Cardiac muscle cell (in vitro differentiated cells and primary cell): ENCODE data around the gene EIF4H. TPM values are rescaled to one million over a fixed set of nuclear protein-coding genes. Genes with fewer than 3 reads are reported as not detected.

Experiments used
- DNase-seq, 2 donors: peaks; one replicate each; pipeline versions ENCODE4 v3.0.0 to v3.0.0-alpha.2; 2010 to 2017; ENCODE audit warnings: low read depth in 1 of 2, low spot score in 1 of 2
- H3K27ac ChIP-seq: fragments of 200-600 bp; sonication (generic); 2 replicates; pipeline ENCODE4 v1.5.1; 2016
- H3K27me3 ChIP-seq: fragments of 200-600 bp; sonication (generic); 2 replicates; pipeline ENCODE4 v1.6.0; 2016; ENCODE audit warnings: control low read depth
- H3K36me3 ChIP-seq: fragments of 200-600 bp; sonication (generic); 2 replicates; pipeline ENCODE4 v1.5.1; 2016; ENCODE audit warnings: control low read depth
- H3K4me1 ChIP-seq: fragments of 200-600 bp; sonication (generic); 2 replicates; pipeline ENCODE4 v1.8.1; 2017; ENCODE audit warnings: low read depth, mild to moderate bottlenecking, mixed run types
- H3K4me3 ChIP-seq: fragments of 200-600 bp; sonication (generic); 2 replicates; pipeline ENCODE4 v1.5.1; 2016; ENCODE audit warnings: mild to moderate bottlenecking
- H3K9me3 ChIP-seq: fragments of 200-600 bp; sonication (generic); 2 replicates; pipeline ENCODE4 v1.5.1; 2017; ENCODE audit warnings: low read depth, mild to moderate bottlenecking, control low read depth
- polyA plus RNA-seq: library from polyadenylated mRNA; unstranded; fragments of >200 nt; fragmentation: Nextera tagmentation; extraction: Ambion mirVana; gene quantifications from 2 replicates; pipeline ENCODE4 v1.2.1, GENCODE V29; 2016
- total RNA-seq: library from RNA; depleted of rRNA; stranded (reverse); fragments of >200 nt; gene quantifications from 2 replicates; pipeline ENCODE4 v1.2.3, GENCODE V29; 2016
- TF ChIP-seq, protein P1 (sequence below): IDR thresholded peaks from 2 replicates; pipeline ENCODE4 v1.5.1; 2012; ENCODE audit warnings: low read depth, mild to moderate bottlenecking, low read length

The EIF4H gene
- total and polyA plus RNA-seq, 2 experiments from 2014 or later = 323 to 330 TPM

- Histone ChIP-seq H3K4me3 (no peak overlapping the region), H3K9me3 (no peaks in the 10 kb centered on the region), H3K27ac (no peak overlapping the region), H3K27me3 (no peaks in the 10 kb centered on the region), H3K4me1 (no peaks in the 10 kb centered on the region), H3K36me3 (peaks cover 17% of the 10 kb centered on the region)
- TF ChIP-seq, protein P1, sequence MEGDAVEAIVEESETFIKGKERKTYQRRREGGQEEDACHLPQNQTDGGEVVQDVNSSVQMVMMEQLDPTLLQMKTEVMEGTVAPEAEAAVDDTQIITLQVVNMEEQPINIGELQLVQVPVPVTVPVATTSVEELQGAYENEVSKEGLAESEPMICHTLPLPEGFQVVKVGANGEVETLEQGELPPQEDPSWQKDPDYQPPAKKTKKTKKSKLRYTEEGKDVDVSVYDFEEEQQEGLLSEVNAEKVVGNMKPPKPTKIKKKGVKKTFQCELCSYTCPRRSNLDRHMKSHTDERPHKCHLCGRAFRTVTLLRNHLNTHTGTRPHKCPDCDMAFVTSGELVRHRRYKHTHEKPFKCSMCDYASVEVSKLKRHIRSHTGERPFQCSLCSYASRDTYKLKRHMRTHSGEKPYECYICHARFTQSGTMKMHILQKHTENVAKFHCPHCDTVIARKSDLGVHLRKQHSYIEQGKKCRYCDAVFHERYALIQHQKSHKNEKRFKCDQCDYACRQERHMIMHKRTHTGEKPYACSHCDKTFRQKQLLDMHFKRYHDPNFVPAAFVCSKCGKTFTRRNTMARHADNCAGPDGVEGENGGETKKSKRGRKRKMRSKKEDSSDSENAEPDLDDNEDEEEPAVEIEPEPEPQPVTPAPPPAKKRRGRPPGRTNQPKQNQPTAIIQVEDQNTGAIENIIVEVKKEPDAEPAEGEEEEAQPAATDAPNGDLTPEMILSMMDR = no peak
- DNase-seq = no peak
These were observed 56.5 kb downstream of the EIF4H start for GRCh38 chr7:74230446-74231231.

- peaks cover 20% of the 10 kb centered on the region for H3K36me3 ChIP-seq
- H3K4me1 ChIP-seq = no peaks in the 10 kb centered on the region
- no peak overlapping the region for H3K27ac ChIP-seq
- H3K9me3 ChIP-seq = no peaks in the 10 kb centered on the region
- TF ChIP-seq, protein P1 = no peak
- H3K27me3 ChIP-seq = no peaks in the 10 kb centered on the region
- no peak for DNase-seq
- no peak overlapping the region for H3K4me3 ChIP-seq
These were observed 57.1 kb downstream of the EIF4H start for GRCh38 chr7:74231232-74231590.

GRCh38 chr7:74233655-74234285 is 59.6 kb downstream of the EIF4H start:
- DNase-seq = peak in 1 of 2 donors; percentile 50
- H3K4me3 ChIP-seq = no peak overlapping the region
- TF ChIP-seq, protein P1 = no peak
- H3K36me3 ChIP-seq = peaks cover 25% of the 10 kb centered on the region
- no peak overlapping the region for H3K27ac ChIP-seq
- no peaks in the 10 kb centered on the region for H3K4me1 ChIP-seq
- no peaks in the 10 kb centered on the region for H3K9me3 ChIP-seq
- no peaks in the 10 kb centered on the region for H3K27me3 ChIP-seq

- Histone ChIP-seq H3K27ac (no peak overlapping the region), H3K9me3 (no peaks in the 10 kb centered on the region), H3K36me3 (peaks cover 34% of the 10 kb centered on the region), H3K27me3 (no peaks in the 10 kb centered on the region), H3K4me3 (no peak overlapping the region), H3K4me1 (no peaks in the 10 kb centered on the region)
- TF ChIP-seq, protein P1 = no peak
- no peak for DNase-seq
These were observed 61.5 kb downstream of the EIF4H start for GRCh38 chr7:74235518-74236268.

DNA sequence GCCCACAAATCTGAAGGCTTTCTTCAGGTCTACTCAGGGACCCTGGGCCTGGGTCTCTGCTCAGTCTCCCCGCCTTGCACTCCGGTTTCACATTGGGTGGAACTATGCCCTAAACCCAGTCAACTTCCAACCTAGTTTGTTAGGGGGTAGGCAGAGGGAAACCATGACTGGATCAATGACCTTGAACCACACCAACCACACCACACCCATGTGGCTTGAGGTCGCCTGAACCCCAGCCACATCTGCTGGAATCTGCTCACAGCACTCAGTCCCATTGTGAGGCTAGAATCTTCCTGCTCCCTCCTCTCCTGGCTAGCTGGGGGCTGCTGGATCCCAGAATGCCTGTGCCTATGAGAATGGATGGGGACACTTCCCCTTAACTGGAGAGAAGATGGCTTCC is 62.1 kb downstream of the EIF4H start:
- Histone ChIP-seq H3K9me3 (no peaks in the 10 kb centered on the region), H3K4me3 (no peak overlapping the region), H3K27me3 (no peaks in the 10 kb centered on the region), H3K4me1 (no peaks in the 10 kb centered on the region), H3K36me3 (peaks cover 37% of the 10 kb centered on the region), H3K27ac (no peak overlapping the region)
- DNase-seq = no peak
- TF ChIP-seq, protein P1 = no peak
